Activated CD4-positive, alpha-beta T cell treated with anti-CD3 and anti-CD28 coated beads for 24 hours (primary cell): Measurements from ENCODE around the gene LRP5.
"Not testable (repeated sequence)": the region's sequence is repeated elsewhere in the genome, so short reads cannot be mapped to it uniquely, and the experiment has no call there.

Experiments
- DNase-seq, 2 donors: peaks; one replicate each; pipeline ENCODE4 v3.0.0-alpha.2; 2020; ENCODE audit warnings: low read depth in 2 of 2

Gene LRP5

DNA sequence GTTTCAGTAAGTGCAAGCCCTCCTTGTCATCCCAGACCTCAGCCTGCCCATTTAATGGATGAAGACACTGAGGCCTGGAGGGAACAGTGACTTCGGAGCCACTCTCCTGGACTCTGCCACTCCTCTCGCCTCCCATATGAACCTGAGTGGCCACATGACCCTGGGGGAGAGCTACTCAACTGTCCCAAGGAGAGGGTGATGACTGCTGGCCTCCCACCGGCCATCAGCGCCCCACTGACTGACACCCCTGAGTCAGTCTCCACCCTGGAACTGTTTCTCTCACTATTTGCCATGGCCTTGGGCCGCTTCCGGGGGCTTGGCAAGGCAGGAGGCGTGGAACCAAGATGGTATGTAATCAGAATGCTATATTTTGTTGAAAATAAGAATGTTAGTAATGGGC, 17.1 kb downstream of the LRP5 start:
- no peak for DNase-seq

DNA sequence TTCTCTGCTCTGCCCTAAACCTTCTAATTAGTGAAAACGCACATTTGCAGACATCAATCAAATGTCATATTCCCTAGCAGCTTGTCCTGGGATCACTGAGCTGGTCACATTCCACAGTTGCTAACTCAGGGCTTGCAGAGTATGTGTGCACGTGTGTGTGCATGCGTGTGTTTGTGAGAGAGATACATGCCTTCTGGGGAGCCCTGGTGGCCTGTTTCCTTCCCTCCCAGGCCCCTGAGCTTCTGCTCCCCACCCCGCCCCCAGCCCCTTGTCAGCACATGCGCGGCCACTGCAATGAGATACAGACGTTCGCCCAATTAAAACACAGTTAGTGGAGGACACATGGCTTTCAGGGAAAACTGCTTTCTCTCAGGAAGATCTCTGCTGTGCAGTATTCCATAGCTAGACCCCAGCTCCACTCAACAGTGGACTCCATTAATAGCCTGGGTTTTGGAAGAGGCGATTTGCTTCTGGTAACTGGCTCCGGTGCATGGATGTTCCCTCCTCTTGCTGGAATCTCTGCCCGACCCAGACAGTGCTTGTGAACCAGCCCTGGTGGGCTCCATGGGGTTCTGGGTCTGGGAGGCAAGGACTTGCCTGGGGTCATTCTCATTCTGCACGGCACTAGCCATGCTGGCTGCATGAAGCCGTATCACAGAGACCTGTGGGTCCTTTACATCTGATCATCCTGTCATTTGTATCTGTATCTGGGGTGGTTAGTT, 17.7 kb downstream of the LRP5 start:
- DNase-seq = no peak

DNA sequence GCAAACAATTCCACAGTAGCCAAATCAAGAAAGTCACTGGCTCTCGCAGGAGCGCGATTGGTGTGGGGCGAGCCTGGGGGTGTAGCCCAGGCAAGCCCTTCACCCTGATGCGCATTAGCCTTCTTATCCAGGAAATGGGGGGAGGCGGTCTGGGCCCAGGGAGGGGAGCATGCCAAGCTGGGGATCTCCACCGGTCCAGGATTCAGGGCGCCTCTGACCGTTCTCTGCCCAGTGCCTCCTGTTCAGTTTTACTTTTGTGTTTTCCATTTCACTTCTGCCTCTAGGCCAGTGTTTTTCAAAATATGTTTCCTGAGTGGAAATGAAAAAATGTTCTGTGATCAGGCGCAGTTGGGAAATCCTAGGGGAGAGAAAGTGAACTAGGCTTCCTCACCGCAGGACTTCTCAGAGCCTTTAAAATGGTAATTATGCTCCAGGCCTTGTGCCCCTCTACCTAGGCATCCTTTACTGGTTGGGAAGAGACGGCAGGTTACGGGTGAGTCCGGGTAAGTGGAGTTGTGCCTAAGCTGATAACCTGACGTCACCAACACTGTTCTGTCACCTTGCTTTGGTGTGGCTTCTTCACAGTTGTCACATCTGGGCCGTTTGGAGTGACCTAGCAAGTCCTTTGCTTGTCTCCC, 18.4 kb downstream of the LRP5 start:
- DNase-seq = no peak

DNA sequence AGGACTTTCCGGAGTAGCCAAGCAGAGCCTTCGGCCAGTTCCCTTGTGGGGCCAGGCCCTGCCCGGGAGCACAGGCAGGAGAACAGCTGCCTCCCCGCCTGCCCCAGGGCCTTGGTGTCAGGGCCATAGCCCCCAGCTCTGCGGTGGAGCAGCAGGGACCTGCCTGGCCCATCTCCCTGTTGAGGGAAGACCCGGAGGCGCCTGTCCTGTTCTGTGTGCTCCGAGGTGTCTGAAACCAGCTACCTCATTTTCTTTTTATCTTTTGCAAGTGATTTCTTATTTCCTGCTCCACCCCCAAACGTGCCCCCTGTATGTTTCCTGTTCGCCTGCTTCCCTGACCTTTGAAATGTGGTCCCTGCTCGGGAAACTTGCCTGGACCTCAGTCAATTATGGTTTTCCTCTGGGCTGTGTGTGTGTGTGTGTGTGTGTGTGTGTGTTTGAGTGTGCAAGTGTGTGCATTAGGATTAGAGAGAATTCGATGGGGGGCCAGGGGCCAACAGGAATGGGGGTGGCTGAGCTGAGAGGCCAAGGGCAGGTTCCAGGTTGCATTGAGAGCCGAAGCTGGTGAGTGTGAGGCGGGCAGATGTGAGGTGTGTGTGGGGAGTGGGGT, 19.1 kb downstream of the LRP5 start:
- no peak for DNase-seq

DNA sequence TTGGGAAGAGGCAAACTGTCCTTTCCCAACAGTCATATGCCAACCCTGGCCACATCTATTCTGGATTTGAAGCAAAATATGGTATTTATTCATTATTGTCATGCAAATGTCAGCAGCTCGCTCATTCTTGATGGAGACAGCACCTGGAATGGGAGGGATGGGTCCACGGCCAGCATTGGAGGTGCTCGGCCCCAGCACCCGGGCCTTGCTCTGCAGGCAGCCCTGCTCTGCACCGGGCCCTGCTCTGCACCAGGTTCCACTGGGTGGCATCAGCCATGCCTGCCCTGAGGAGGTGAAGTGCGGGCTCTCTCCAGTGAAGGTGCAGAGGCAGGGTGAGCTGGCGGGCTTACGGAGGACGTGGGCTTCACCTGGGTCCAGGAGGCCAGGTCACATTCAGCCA, 19.8 kb downstream of the LRP5 start:
- DNase-seq = no peak

DNA sequence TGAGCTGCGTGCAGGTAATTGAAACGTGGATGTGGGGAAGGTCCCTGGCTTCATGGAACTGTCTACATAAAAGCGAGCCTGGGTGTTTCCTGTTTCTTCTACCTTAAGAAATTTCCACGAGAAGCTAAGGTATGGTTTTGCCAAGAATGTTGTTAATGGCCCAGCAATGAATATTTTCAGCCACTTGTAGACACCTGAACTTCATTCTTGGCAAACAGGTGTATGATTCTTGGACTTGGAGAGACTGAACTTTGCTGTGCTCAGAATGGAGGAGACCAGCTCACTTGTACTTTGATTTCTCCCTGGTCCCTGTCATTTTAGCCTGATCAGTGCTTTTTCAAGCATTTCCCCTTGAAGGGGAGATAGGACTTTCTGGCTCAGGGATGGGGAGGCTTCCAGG, 20.8 kb downstream of the LRP5 start:
- DNase-seq = no peak

DNA sequence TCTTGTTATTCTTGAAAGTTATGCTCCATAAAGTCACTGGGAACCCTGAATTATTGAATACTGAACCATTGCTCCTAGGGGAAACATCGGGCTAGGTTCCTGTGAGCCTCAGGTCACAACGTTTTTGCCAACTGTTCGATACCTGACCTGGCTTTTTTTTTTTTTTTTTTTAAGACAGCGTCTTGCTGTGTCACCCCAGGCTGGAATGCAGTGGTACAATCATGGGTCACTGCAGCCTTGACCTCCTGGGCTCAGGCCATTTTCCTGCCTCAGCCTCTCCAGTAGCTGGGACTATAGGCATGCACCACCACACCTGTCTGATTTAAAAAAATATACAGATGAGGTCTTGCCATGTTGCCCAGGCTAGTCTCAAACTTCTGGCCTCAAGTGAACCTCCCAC, 22.5 kb downstream of the LRP5 start:
- DNase-seq = no peak

DNA sequence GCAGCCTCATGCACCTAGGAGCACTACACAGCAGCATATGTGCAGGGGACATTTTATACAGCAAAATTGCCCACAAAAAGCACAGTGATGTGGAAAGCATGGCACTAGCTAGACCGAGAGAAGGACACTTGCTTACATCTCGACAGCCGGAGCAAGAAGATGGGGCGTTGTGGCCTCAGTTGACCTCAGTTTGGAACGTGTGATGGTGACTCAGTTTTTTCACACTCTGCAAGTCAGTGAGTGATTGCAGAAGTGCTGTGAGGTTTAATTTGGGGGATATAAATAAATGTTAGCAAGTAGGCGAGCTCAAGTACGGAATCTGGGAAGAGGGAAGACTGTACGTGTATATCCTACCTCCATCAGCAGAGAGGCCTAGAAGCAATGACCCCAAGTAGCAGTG, 23.3 kb downstream of the LRP5 start:
- no peak for DNase-seq

DNA sequence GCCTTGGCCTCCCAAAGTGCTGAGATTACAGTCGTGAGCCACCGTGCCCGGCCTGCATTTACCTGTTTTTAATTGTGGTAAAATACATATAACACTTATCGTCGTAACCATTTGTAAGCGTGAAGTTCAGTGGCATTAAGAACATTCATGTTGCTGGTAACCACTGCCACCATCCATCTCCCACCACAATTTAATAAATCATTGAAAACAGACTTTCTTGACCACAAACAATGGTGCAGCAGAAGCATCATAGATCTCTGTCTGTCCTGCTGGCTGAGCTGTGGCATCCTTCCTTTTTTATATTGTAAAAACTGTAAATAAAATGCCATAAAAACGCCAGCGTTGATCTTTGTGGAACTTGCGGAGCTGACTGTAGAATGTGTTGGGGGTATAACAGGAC, 24.3 kb downstream of the LRP5 start:
- no peak for DNase-seq

DNA sequence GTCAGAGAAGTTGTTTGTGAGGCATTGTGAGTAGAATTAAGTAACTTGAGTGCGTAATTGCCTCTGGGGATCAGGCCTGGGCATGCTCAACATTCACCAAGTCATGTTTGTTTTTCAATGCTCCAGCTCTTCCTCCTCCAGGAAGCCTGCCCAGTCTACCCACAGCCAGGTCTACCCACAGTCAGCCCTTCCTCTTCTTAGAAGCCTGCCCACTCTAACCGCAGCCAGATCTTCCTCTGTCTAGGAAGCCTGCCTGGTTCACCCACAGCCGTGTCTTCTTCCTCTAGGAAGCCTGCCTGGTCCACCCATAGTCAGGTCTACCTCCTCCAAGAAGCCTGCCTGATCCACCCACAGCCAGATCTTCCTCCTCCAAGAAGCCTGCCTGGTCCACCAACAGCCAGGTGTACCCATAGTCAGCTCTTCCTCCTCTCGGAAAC, 25.0 kb downstream of the LRP5 start:
- no peak for DNase-seq

DNA sequence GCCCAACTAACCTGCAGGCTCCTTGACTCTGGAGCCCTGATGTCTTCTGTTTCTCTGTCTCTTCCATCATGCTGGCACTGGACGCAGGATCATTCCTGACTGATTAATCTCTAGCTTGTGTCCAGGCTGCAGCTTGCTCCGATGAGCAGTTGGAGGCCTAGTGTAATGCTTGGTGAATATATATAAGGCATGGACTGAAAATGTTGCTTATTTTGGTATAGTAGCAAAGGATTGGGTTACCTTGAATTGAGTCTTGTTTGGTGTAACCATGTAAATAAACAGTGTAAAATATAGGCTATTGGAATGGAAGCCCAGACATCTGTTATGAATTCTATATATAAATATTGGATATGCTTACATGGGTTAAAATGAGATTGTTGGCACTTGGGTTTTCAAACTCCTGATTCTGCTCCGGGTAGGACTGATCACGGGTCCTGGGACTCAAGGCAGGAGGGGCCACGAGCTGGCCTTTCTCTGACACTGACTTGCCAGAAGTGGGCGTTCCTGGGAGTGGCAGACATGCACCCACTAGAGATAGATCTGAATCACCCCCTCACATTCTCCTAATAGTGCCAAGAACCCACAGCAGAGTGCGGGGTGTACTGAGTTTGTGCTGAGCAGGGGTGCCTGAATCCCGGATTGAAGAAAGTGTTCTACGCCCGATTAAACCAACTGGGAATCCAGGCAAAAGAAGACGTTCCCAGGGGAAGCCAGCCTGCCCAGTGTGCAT, 25.8 kb downstream of the LRP5 start:
- DNase-seq = no peak

DNA sequence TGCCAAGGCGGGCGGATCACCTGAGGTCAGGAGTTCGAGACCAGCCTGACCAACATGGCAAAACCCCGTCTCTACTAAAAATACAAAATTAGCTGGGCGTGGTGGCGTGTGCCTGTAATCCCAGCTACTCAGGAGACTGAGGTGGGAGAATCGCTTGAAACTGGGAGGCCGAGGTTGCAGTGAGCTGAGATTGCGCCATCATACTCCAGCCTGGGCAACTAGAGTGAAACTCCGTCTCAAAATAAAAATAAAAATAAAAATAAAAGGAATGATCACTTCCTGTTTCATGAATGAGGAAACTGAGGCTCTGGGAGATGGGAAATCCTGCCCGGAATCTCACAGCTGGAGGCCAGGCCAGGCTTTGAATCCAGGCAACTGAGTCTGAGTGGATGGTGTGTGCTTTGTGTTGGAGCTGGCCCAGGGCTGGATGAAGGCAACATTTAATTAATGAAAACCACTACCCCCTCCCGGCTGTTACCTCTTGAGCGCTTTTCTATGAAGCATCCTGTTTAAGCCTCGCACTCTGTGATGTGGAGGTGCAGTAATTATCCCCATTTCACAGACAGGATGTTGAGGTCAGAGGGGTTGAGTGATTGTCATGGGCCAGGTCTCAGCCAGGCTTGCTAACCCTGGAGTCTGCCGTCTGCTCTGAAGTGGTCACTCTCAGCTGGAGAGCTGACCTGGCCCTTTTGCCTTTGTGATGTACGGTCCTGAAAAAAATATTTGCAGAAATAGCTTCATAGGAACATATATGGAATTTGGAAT, 27.8 kb downstream of the LRP5 start:
- DNase-seq = no peak

DNA sequence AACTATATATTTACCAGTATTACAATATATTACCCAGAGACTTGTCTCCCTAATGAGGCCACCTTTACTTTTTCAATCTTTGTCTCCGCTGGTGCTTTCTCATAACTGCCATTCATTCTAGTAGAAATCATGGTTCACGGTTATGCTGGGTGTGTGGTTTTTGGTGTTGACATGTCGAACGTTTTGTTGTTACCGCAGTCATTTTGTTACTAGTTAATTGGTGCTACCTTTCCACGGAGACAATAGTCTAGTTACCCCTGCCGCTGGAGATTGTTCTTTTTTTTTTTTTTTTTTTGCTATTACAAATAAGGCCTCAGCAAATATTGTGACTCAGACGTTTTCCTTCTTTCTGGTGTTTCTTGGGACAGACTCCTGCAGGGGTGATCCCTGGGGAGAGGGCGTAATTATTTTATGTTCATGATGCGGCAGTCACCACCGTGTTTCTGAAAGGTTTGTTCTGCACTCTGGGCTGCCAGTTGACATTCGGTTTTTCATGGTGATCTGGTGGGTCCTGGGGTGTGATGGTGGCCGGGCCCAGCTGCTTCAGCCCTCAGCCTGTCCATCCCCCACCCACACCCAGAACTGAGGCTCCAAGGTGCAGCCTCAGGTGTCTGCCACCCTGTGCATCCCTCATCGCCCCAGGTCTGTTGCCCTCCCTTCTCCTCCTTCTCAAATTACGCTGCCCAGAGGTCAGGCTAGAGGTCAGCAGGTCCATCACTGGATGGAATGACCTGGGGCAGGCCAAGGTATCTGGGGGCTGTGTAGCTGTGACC, 28.6 kb downstream of the LRP5 start:
- DNase-seq = no peak

DNA sequence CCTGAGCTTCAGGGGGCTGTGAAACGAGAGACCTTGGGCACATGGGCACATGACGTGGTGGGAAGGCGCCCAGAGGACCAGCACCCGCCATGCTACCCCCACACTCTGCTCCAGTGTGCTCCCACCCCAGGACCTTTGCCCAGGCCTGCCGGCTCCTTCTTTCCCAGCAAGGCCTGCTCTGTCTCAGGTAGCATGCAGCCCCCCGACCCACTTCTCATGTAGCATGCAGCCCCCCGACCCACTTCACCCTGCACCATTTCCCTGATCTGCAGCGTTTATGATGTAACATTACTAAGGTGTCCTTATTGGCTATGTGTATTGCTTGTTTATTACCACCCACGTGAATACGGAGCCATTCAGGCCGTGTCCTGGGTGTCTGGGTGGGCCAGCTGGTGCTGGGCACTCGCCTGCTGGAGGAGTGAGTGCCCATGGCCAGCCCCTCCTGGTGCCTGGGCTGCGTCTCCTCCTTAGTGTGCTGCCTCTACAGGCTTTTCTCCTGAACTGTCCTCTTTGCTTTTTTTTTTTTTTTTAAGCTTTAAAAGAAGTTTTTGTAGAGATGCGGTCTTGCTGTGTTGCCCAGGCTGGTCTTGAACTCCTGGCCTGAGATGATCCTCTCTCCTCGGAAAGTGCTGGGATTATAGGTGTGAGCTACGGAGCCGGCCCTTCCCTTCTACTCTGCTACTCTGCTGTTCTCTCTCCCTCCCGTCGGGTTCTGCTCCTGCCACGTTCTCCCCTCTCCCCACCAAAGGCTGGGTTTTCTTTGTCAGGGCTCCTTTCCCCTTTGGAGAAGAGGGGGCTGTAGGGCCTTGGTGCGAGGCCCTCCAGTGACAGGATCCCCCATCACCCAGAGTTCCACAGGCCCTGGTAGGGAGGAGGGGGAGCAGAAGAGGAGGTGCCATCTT, 29.4 kb downstream of the LRP5 start:
- DNase-seq = no peak

DNA sequence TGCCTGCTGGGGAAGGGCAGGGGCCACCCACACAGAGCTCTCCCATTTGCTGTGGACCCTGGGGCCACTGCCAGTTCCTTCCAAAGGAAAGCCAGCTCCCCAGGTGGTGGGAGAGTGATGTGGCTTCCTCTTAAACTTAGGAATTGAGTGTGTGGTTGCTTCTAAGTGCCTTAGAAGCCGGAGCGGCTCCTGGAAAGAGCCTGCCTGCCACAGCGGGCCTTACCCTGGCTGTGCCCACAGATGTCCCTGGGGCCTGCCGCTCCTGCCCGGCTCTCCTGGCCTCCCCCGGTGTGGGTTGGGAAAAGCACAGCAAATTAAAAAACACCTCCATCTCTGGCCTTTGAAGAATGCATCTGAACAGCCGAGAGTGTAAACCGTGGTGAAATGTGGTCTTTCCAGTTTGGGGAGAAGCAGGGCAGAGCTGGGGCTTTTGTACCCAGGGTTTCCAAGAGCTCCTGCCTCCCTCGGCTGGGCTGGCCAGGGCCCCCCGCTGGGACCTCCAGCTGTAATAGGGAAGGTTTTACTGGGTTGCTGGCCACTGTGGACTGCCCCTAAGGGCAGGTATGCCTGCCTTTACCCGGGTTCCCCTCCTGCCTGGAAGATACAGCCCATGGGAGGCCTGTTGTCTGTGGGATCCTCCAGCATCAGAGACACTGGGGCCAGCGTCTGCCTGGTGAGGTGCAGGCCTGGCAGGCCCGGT, 30.2 kb downstream of the LRP5 start:
- no peak for DNase-seq

DNA sequence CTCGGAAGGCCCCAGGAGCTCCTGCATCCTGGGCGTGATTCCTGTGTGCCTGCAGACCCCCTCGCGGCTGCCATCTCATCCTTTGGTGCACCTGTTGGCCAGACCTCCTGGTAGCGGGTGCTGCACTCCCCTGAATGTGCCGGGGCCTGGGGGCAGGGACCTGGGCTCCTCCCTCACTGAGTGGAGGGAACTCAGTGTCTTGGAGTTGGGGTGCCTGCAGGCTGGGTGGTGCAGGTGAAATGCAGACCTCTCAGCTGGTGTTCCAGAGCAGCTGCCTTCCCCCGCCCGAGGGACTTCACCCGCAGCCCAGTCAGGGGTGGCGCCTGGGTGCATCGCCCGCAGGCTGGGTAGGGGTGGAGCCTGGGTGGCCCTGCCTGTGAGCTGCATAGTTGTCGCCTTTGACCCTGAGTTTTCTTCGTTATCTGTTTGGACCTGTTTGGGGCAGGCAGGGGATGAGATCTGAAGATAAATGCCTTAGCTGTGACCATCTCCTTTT, 31.4 kb downstream of the LRP5 start:
- DNase-seq = no peak

DNA sequence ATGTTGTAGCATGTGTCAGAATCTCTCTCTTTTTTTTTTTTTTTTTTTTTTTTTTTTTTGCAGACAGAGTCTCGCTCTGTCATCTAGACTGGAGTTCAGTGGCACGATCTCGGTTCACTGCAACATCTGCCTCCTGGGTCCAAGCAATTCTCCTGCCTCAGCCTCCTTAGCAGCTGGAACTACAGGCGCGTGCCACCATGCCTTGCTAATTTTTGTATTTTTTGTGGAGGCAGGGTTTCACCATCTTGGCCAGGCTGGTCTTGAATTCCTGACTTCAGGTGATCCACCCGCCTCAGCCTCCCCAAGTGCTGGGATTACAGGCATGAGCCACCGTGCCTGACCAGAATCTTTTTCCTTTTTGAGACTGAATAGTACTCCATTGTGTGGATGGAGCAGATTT, 32.4 kb downstream of the LRP5 start:
- not testable (repeated sequence) for DNase-seq

DNA sequence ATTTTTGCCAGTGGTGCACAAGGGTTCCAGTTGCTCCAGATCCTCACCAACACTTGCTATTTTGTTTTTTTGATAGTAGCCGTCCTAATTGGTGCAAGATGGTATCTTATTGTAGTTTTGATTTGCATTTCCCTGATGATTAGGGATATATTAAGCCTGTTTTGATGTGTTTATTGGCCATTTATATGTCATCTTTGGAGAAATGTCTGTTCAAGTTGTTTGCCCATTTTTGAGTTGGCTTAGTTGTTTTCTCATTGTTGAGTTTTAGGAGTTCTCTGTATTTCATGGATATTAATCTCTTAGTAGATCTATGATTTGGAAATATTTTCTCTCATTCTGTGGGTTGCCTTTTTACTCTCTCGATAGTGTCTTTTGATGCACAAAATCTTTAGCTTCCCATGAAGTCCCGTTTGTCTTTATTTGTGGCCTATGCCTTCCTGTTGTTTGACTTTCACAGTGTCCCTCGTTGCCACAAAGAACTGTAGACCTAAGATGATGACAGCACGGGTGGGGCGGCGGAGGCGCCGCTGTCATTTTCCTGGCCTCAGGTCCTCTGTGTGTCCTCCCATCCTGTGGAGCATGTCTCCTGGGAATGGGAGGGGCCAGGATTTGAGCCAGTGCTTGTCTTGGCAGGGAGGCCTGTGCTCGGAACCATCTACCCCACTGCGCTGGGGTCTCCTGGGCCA, 33.5 kb downstream of the LRP5 start:
- DNase-seq = no peak

DNA sequence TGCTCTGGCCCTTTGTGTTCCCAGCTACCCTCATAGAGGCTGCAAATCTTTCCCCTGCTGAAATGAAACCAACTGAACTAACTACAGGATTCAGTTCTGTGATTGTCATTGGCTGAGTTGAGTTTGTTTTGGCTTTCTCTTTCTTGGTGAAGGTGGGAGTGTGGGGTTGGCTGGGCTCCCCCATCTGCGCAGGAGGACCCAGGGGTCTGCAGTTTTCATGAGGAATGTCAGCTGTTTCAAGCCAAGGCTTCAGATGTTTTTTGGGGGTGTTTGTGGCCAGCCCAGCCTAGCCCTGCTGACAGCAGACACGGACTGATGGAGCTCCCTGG, 34.0 kb downstream of the LRP5 start:
- no peak for DNase-seq
